Uterus (tissue), 2 donors: ENCODE measurements around the gene PRXL2C.
"Not testable (repeated sequence)": the region's sequence is repeated elsewhere in the genome, so short reads cannot be mapped to it uniquely, and the experiment has no call there.

Source experiments
- CTCF ChIP-seq, 4 experiments: fragments of 200-600 bp in 2 of 4; fragments of 450-650 bp in 2 of 4; sonication (generic) in 2 of 4; IDR thresholded peaks; one replicate each; pipeline ENCODE4 v1.5.1; 2016 to 2019; ENCODE audit warnings: antibody characterized with exemption in 4 of 4, mild to moderate bottlenecking in 2 of 4, moderate library complexity in 1 of 4
- POLR2A ChIP-seq, 2 donors: fragments of 450-650 bp; IDR thresholded peaks; one replicate each; pipeline ENCODE4 v1.6.1; 2016; ENCODE audit warnings: antibody characterized with exemption in 2 of 2, mild to moderate bottlenecking in 1 of 2, moderate library complexity in 1 of 2

GRCh38 chr9:96666653-96667362 is 11.7 kb upstream of the PRXL2C start:
- TF ChIP-seq CTCF (IDR thresholded peaks at IDR 0.05) = peak; percentile 59 to 73 (median 68)
- not testable (repeated sequence) for TF ChIP-seq POLR2A (IDR thresholded peaks at IDR 0.05)
